DMS53 (cell line): ENCODE measurements around the gene CHRDL2.
"Not testable (repeated sequence)": the region's sequence is repeated elsewhere in the genome, so short reads cannot be mapped to it uniquely, and the experiment has no call there.

Experiments
- DNase-seq: peaks from one replicate; lab custom pipeline; 2025; lab: John Stamatoyannopoulos, UW

Gene CHRDL2

DNA sequence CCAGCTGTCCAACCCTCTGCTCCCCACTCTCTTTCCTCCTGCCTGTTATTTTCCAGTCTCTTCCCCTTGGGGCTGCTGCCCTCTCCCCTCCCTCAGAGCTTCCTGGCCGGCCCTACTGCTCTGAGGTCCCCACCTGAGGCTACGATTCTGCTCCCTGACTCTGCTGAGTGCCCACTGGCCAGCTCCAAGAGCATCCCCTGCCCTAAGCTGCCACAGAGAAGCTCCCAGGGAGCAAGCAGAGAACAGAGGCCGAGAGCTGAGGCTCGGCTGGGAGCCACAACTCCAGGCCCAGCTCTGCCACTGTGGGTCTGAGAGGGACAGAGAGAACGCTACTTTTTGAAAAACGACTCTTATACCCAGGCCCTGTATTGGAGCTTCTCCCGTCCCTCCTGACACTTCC, 61.1 kb downstream of the CHRDL2 start:
- no peak for DNase-seq

DNA sequence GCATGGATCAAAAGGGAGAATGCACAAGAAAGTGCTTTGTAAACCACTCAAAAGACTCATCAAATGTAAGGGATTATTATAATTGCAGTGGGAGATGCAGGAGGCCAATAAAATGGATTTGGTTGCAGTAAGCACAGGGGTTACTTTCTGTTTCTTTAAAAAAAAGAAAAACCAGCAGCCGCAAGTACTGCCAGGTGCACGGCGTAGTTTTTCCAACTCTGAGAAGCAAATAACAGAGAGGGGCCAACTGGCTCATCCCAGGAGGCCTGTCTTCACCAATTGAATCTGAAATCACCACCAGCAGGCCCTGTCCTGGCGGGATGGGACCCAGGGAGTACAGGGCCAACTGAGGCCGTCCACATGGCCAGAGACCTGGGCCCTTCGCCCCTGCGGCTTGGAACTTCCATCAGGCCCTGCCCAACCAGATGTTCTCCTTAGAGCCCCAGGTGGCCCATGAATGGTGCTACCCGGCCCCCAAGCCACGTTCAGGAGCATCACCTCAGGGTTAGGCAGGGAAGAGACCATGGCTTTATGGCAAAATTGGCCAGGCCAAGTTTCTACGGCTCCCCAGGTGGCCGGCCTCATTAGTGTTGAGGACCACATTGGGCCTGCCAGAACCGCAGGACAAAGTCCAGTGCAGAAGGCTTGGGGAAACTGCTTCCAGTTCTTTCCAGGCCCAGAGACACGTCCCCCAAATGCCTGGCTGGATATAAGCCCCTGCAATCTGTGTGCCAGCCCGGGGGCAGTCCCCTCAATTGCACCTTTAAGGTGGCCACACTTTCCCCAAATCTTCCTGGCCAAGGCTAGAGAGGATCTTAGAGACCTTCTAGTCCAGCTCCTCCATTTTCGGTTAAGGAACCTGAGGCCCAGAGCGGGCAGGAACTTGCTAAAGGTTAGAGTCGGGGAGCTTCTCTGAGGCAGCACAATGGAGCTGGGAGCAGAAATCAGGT, 61.7 kb downstream of the CHRDL2 start:
- DNase-seq = no peak

DNA sequence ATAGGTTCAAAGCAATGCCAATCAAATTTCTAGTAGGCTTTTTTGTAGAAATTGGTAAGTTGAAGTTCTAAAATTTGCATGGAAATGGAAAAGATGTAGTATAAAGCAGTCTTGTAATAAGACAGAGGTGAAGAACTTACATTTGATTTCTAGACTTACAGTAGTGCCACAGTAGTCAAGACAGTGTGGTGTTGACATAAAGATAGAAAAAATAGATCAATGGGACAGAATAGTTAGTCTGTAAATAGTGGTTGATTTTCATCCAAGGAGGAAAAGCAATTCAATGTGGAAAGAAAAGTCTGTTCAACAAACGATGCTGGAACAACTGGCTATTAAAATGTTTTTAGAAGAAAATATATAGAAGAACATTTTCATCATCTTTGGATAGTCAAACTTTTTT, 67.9 kb downstream of the CHRDL2 start:
- no peak for DNase-seq

DNA sequence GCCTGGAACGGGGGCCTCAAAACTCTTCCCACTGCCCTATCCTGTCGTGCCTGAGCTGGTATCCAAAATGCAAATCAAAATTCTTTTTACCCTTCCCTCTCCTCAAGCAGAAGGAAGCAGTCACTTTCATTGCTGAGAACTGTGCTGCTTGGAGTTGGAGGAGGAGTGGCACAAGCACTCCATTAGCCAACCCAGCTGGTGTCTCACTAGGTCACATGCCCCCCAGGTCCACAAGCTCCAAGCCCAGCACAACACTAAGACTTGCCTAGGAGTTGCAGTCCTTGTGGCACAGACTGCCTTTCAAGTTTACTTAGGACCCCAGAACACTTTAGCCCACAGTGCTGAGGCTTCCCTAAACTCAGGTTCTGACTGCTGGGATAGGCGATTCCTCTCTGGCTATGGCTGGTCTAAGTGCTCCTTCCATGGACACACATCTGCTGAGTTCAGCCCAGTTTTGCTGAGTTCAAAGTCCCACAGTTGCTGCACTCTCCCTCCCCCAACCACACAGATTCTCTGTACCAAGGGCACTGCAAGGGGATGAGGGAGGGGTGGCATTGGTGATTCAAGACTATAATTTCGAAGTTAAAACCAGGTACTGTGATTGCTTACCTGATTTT, 68.6 kb downstream of the CHRDL2 start:
- DNase-seq = no peak

DNA sequence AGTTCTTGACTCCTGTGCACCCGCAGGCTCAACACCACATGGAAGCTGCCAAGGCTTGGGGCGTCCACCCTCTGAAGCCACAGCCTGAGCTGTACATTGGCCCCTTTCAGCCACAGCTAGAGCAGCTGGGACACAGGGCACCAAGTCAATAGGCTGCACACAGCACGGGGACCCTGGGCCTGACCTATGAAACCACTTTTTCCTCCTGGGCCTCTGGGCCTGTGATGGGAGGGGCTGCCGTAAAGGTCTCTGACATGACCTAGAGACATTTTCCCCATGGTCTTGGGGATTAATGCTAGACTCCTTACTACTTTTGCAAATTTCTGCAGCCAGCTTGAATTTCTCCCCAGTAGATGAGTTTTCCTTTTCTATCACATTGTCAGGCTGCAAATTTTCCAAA, 72.1 kb downstream of the CHRDL2 start:
- DNase-seq = not testable (repeated sequence)

DNA sequence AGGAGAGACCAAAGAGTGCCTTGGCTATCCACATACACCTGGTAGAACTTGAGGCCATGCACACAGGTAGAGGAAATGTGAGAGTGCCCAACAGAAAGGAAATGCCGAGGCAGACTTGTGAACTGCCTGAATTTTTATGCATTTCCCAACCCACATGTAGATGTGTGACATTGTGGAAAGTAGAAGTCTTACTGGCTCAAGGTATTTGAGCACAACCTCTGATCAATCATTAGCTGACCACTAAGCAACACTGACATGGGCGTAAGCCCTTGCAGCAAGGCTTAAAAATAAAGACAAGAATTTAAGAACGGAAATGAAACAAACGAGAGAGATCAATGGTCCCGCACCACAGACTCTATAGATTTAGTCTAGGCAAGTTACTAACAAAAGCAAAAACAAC, 76.2 kb downstream of the CHRDL2 start:
- DNase-seq = no peak

- peak; percentile 61 for DNase-seq
Measured at GRCh38 chr11:74650498-74650897, 80.7 kb downstream of the CHRDL2 start.

DNA sequence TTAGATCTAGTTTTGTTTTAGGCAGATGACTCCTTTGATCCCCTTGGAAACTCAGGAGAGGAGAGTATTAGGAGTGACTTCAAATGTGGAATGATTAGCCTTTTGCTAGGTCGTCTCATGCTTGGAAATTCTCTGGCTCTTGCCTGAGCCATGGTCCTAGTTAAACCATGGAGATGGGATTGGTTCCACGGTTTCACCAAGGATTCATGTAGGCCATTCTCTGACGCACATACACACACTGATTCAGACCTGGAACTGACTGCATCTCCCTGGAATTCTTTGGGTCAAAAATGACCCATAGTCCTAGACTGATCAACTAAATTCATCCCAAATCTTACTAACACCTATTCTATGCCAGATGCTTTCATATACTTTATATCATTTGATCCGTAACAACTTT, 82.3 kb downstream of the CHRDL2 start:
- no peak for DNase-seq

GRCh38 chr11:74647831-74648230, 83.4 kb downstream of the CHRDL2 start:
- DNase-seq = no peak

DNA sequence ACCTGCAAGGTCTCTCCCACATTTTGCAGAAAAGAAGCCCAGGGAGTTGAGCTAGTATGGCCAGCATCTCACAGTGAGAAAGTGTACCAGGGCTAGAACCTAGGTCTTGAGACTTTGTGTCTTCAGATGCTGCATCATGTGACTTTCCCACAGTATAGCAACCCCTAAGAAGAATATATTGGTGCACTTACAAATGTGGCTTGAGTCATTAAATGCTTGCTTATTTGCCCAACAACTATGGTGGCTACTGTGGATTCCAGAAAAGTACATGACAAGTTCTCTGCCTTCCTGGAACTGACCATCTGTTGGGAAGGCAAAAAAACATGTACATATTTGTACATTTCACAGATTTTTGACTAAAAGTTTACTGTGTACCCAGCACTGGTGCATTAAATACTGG, 83.8 kb downstream of the CHRDL2 start:
- DNase-seq = no peak

GRCh38 chr11:74646954-74647353, 84.3 kb downstream of the CHRDL2 start:
- DNase-seq = no peak
